T-helper 1 cell (primary cell): ENCODE measurements around the gene TMPRSS13.
A peak's percentile ranks its signal among the peaks of the same experiment; 100 is the strongest.
"Not testable (repeated sequence)": the region's sequence is repeated elsewhere in the genome, so short reads cannot be mapped to it uniquely, and the experiment has no call there.

Source experiments
- DNase-seq, 5 donors: peaks; one replicate each; pipeline ENCODE4 v3.0.0-alpha.2; 2012 to 2020

Gene TMPRSS13

GRCh38 chr11:117929916-117930570, 841 bp upstream of the TMPRSS13 start:
- no peak for DNase-seq

- DNase-seq: no peak
Observed at GRCh38 chr11:117928446-117929141, 608 bp downstream of the TMPRSS13 start.

GRCh38 chr11:117927926-117928325, 1.3 kb downstream of the TMPRSS13 start:
- no peak for DNase-seq

- DNase-seq: not testable (repeated sequence)
Observed at GRCh38 chr11:117926166-117926565, 3.0 kb downstream of the TMPRSS13 start.

GRCh38 chr11:117925198-117925925, 3.8 kb downstream of the TMPRSS13 start:
- no peak for DNase-seq

GRCh38 chr11:117924631-117925170, 4.5 kb downstream of the TMPRSS13 start:
- DNase-seq: no peak

- DNase-seq: no peak
Observed at GRCh38 chr11:117923773-117924172, 5.4 kb downstream of the TMPRSS13 start.

GRCh38 chr11:117923275-117923674, 5.9 kb downstream of the TMPRSS13 start:
- DNase-seq: no peak

GRCh38 chr11:117921893-117922292, 7.3 kb downstream of the TMPRSS13 start:
- no peak for DNase-seq

GRCh38 chr11:117921456-117921855, 7.7 kb downstream of the TMPRSS13 start:
- no peak for DNase-seq

- peak in 1 of 5 donors; percentile 28 for DNase-seq
Observed at GRCh38 chr11:117919781-117920221, 9.4 kb downstream of the TMPRSS13 start.

GRCh38 chr11:117919341-117919740, 9.9 kb downstream of the TMPRSS13 start:
- DNase-seq: no peak

- DNase-seq: no peak
Observed at GRCh38 chr11:117918366-117919255, 10.6 kb downstream of the TMPRSS13 start.

GRCh38 chr11:117917591-117918151, 11.5 kb downstream of the TMPRSS13 start:
- no peak for DNase-seq

- no peak for DNase-seq
Observed at GRCh38 chr11:117916956-117917355, 12.2 kb downstream of the TMPRSS13 start.

GRCh38 chr11:117915672-117916235, 13.4 kb downstream of the TMPRSS13 start:
- DNase-seq: no peak

- DNase-seq: no peak
Observed at GRCh38 chr11:117914991-117915618, 14.1 kb downstream of the TMPRSS13 start.

GRCh38 chr11:117914398-117914761, 14.8 kb downstream of the TMPRSS13 start:
- no peak for DNase-seq

- DNase-seq: no peak
Observed at GRCh38 chr11:117913736-117914397, 15.3 kb downstream of the TMPRSS13 start.

- DNase-seq: no peak
Observed at GRCh38 chr11:117912497-117912896, 16.7 kb downstream of the TMPRSS13 start.

GRCh38 chr11:117911694-117912093, 17.5 kb downstream of the TMPRSS13 start:
- DNase-seq: no peak
